GM18870 (cell line): ENCODE data around the gene TMEM119.

Experiments
- ATAC-seq: cut with Tn5 transposase; IDR thresholded peaks from one replicate; pipeline ENCODE4 v1.9.1; 2021; ENCODE audit warnings: moderate library complexity; ENCODE audit not compliant: unreplicated experiment

Gene TMEM119

DNA sequence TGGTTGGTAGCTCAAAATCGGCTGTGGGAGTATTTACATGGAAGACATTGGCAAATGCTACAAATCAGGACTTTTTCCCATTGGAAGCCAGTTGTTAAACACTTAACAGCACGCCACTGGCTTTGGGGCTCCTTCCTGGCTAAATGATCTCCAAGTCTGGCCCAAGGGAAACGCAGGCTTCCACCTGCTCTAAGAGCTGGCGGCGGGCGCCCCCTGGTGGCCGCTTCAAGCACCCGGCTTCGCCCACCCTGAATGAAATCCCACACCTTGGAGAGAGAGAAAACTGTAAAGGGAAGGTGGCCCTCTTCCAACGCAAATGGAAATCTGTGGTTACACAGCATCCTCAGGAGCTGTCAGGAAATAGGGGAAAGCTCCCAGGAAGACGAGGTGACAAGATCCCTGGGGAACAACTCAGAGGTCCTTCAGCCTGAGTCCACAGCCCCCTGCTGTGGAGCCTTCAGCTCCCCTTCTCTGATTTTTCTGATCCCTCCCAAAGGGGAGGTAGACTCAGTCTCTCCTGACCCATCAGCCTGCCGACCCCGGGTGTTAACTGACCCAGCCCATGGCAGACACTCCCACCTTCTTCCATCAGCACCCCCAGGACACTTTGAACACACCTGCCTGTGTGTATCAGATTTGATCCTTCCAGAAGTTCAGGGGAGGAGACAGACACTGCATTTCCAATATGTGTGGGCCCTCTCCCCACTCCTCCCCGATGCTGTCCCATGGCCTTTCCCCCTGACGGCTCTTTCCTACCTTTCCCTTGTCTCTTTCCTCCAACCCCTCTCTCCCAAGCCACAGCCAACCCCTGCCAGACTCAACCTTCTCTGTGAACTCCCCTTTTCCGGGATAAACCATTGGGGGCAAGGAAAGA is 20.4 kb upstream of the TMEM119 start:
- no peak for ATAC-seq

DNA sequence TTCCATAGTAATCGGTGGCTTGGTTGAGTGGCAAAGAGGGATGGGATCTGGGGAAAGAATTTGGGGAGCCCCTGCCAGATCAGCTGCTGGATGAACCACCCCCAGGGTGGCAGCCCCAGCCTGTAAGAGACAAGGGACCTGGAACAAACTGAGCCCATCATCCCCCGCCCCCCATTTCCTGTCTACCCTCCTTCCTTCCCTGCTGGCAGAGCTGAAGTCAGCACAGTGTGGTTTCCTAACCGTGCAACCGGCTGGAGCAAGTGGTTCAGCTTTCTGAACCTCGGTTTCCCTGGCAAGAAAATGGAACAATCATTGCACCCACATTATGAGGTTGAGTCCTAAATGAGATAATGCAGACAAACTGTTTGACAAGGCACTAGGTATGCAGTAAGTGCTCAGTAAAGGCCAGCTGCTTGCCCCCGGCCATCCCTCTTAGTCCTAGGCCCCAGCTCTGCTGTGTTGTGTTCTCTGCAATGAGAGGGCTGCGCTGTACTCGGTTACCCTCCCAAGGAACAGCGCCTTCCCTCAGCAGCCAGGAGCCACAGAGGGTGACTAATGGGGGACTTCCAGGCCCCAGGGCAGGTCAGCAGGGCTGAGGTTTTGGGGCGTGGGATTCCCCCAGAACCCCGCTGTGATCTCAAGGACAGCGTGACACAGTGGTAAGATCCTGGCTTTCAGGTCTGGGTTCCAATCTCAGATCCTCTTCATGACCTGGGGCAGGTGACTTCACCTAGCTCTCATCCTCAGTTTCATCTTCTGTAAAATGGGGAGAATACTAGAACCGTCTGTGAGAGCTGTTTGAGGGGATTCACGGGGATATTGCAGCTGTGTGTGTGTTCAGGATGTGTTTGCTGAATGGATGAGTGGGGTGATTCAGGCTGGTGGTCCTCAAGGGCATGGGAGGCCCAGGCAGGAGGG is 19.3 kb upstream of the TMEM119 start:
- peak; percentile 75 for ATAC-seq

DNA sequence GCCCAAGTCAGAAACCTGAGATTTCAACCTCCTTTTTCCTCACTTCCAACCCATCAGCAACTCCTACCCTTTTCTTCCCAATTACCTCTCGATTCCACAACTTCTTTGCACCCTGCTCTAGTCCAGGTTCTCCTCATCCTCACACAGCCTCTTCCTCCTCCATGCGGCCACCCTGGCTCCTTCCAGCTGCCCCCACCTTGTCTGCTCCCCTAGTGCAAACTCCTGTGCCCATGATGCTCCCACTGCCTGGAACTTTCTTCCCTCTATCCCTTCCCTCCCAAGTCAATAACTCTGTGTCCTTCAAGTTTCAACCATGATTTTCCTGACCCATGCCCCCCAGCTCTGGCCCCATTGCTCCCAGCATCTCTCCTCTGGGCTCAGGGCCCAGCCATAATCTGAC is 18.5 kb upstream of the TMEM119 start:
- no peak for ATAC-seq

DNA sequence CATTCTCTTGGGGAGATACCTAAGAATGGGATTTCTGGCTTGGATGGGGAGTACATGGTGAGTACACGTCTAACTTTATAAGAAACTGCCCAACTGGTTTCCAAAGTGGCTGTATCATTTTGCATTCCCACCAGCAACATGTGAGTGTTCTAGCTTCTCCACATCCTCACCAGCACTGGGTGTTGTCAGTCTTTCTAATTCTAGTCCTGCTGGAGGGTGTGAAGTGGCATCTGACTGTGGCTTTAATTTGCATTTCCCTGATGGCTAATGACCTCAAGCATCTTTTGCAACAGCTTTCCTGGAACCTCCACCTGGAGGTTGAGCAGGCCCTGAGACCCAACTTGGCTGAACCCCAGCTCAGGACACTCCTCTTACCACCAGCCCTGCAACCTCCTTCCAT is 18.0 kb upstream of the TMEM119 start:
- no peak for ATAC-seq

DNA sequence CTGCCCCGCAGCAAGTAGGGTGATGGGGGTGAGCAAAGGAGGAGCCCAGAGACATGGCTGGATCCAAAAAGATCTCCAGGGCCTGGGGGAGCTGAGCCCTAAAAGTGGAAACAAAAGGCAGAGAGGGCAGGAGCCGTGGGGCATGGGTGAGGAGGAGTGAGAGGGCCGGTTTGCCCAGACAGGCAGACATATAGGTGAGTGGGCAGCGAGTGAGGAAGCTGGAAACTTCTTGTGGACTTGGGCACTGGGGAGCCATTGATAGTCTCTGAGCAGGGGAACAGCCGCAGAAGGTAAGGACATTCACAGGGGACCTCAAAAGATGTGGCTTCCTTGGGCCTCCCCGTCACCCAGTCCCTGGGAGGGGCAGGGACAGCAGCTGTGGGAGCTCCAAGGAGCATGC is 16.8 kb upstream of the TMEM119 start:
- no peak for ATAC-seq

DNA sequence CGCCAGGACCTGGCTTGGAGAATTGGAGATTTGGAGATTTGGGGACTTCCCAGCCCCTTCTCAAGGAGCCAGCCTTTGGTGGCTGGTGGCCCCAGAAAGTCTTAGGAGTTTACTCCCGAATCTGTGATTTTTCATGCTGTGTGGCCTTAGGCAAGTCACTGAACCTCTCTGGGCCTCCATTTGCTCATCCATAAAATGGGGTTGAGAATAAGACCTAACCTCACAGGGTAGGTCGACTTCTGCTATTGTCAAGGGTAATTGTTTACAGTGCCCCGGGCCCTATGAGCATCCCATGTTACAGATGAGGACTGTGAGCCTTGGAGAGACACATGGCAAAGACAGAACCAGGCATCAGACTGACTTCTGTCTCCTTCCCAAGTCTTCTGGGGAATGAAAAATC is 16.2 kb upstream of the TMEM119 start:
- ATAC-seq: no peak

DNA sequence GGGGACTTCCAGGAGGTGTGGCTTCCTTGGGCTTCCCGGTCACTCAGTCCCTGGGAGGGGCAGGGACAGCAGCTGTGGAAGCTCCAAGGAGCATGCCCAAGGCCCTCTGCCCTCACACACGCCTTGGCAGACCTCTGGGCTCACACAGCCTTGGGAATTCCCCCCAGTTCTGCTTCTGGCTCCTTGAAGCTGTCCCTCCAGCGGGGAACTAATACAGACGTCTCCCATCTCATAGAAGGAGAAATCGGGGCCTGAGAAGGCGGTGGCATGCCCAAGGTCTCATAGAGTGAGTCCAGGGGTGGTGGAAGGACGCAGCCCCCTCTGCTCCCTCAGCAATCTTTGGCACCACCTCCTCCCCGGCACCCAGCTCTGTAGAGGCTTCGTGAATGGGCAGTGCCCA is 15.7 kb upstream of the TMEM119 start:
- ATAC-seq: no peak

DNA sequence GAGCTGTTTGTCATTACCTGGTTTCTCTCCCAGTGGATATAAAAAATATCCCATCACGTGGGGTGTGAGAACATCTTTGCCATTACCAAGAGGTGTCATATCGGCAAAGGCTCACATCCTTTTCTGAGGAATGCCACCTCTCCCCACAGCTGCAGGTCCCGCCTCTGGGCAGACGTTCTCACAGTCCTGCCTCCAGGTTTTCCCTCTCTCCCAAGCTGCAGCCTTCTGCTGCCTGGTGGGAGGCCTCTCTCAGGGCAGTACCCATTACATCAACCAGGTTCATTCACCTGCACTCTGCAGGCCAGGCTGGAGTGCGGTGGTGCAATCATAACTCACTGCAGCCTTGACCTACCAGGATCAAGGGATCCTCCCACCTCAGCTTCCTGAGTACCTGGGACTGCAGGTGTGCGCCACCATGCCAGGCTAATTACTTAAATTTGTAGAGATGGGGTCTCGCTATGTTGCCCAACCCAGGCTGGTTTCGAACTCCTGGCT is 15.0 kb upstream of the TMEM119 start:
- no peak for ATAC-seq

DNA sequence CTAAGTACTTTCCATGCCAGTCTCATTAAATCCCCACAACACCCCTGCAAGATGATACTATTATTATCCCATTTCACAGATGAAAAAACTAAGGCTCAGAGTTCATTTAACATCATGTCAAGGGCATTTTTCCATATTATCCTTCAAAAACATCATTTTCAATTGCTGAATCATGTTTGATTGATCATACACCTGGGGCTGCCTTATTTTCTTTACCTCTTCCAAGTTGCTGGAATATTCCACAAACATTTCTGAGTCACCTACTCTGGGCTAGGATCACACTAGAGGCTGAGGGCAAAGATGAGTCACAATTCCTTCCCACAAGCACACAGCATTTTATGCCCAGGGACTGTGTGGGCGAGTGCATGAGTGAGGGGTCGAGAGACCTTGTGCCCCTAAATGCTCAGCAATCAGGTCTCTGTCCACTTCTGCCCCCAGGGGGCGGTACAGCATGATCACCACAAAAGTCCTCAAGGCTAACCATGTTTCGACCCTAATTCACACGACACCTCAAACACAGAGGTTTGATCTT is 14.1 kb upstream of the TMEM119 start:
- ATAC-seq: no peak

DNA sequence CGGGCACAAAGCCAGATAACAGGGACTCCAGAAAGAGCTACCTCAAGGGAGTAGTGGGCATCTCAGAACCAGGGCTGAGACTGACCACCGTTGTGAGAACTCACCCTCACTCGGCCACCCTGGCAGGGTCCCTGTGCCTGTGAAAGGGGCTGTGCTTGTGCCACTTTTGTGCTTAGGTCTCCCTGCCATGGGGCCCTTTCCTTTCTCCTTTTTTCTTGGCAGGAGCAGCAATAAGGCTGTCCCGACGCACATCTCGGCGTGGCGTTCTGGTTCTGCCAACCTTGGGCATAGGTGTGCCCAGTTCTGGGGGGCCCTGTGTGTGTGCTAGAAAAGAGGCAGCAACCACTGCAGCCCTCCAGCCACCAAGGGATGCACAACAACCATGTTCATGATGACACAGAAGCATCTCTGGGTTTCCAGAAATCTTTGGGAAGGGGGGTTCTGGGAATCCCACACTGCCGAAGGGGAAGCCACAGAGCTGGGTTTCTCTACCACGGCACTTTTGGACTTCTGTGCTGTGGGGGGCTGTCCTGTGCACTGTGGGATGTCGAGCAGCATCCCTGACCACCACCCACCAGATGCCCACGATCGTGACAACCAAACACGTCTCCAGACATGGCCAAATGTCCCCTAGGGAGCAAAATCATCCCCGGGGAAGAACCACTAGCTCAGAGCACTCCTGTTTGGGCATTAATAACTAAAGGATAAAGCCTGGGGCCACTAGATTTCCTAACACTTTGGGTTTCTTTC is 13.1 kb upstream of the TMEM119 start:
- ATAC-seq: no peak

DNA sequence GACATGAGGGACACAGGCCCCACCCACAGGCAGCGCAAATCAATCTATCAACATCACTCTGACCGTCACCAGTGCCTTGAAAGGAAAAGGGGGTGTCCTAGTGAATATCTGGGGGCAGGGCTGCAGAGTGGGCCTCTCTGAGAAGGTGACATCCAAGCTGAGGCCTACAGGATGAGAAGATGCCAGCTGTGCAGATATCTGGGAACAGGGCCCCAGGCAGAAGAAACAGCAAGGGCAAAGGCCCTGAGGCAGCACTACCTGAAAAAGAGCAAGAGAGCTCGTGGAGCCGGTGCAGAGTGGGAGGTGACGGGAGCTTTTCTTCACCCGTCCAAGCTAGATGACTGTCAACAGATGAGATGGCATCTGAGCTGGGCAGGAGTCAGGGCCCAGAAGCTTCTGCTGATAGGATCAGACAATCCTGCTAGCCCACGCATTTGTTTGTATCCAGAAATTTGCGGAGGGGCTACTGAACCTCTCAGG is 12.5 kb upstream of the TMEM119 start:
- no peak for ATAC-seq

DNA sequence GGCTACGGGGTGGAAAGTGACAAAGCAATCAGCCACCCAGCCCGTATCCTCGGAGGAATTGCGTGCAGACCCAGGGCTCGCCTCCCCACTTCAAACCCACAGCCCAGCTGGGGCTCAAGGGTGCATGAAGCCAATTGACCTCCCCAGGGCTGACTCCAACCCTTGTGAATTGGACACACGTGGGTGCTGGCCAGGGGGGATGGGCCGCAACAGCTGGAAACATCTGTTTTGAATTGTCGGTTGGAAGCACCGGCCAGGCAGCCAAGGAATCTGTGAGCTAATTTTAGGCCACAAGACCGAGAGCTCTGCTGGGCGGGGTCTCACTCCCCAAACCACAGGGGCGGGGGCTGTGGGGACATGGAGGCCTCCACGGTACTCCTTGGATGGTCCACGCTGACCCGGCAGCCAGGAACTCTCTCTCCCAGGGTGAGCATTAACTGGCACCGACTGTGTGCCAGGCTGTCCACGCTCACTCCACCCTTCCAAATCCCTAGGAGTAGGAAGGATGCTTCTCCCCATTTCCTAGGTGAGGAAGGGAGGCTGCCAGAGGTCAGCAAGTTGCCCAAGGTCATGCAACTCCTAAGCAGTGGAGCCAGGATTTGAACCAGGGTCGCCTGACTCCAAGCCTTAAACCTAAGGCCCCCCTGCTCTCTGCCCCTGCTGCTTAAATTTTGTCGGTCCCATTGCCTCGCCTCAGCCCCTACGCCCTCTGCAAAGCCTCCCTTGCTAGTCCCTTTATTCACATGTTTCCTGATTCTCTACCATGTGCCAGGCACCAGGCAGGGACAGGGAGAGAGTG is 11.9 kb upstream of the TMEM119 start:
- ATAC-seq: no peak

DNA sequence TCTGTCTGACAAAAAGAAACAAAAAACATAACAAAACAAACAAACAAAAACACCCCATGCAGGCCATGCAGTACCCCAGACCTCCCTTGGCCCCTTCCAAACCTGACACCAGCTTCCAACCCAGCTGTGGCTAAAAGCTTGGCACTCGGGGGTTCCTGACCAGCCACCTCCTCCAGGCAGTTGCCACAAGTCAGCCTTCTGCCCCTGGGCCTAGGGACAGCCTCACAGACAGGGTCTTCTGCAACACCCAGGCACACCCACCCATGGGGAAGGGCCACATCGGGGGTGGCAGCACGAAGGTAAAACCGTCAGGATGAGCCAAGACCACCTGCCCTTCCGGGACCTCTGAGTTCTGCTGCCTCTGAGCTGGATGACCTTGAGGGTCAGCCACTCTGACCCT is 10.7 kb upstream of the TMEM119 start:
- no peak for ATAC-seq

DNA sequence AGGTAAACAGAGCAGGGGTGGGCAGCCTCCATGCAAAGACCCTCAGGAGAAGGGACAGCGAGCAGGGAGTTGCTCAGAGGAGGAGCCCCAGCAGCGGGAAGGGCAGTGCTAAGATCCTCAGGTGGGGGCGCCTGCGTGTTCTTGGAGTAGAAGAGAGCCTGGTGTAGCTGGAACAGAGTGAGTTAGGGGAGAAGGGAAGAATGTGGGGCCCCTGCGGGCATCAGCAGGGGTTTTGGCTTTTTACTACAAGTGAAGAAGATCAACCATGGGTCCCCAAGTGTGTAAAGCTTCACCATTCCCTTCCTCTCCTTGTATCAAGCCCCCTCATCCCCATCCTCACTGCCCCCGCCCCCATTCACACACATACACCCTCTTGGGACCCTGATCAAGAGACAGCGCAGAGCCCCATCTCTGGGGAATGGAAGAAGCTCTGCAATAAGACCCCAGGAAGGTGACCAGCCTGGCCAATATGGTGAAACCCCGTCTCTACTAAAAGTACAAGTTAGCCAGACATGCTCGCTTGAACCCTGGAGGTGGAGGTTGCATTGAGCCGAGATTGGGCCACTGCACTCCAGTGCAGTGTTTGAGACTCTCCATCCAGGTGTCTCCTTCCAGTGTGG is 10.2 kb upstream of the TMEM119 start:
- ATAC-seq: no peak

DNA sequence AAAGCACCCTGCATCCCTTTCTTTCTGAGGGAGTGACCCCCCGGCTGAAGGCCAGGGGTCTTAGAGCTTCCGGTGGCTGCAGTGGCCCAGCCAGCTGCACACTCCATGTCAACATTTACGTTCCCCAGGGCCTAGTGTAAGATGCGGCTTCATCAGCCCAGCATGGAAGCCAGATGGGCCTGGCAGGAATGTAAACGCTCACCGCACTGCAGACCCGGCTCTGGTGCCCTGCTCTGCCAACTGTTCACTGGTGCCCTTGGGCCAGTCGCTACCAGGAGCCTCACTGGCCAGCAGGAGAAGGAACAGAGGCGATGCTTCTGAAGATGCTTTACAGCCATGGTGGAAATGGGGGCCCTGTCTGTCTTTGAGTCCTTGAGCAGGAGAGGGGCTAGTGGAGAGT is 8.6 kb upstream of the TMEM119 start:
- no peak for ATAC-seq

DNA sequence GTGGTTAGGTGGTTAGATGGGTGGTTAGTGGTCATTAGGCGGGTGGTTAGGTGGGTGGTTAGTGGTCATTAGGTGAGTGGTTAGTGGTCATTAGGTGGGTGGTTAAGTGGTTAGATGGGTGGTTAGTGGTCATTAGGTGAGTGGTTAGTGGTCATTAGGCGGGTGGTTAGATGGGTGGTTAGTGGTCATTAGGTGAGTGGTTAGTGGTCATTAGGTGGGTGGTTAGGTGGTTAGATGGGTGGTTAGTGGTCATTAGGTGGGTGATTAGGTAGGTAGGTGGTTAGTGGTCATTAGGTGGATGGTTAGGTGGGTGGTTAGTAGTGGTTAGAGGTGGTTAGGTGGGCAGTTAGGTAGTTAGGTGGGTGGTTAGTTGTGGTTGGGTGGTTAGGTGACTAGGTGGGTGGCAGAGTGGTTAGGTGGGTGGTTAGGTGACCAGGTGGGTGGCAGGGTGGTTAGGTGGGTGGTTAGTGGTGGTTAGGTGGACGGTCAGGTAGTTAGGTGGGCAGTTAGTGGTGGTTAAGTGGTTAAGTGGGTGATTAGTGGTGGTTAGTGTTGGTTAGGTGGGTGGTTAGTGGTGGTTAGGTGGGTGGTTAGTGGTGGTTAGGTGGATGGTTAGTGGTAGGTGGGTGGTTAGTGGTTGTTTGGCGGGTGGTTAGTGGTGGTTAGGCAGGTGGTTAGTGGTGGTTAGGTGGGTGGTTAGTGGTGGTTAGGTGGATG is 8.0 kb upstream of the TMEM119 start:
- no peak for ATAC-seq

DNA sequence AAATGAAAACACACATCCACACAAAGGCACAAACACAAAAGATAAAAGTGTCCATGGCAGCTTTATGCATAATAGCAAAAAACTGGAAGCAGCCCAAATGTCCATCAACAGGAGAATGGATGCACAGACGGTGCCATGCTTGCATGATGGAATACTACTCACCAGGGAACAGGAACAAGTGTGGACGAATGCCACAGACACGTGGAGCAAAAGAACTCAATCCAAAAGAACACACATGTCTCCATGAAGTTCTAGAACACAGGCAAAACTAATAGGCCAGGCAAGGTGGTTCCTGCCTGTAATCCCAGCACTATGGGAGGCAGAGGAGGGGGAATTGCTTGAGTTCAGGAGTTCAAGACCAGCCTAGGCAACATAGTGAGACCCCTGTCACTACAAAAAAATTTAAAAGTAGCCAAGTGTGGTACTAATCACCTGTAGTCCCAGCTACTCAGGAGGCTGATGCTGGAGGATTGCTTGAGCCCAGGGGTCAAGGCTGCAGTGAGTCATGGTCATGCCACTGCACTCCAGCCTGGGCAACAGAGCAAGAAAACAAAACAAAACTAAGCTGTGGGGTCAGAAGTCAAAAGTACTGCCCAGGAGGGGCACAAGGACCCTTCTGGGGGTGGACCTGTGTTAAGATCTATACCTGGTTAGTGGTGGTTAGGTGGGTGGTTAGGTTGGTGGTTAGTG is 7.3 kb upstream of the TMEM119 start:
- ATAC-seq: no peak

DNA sequence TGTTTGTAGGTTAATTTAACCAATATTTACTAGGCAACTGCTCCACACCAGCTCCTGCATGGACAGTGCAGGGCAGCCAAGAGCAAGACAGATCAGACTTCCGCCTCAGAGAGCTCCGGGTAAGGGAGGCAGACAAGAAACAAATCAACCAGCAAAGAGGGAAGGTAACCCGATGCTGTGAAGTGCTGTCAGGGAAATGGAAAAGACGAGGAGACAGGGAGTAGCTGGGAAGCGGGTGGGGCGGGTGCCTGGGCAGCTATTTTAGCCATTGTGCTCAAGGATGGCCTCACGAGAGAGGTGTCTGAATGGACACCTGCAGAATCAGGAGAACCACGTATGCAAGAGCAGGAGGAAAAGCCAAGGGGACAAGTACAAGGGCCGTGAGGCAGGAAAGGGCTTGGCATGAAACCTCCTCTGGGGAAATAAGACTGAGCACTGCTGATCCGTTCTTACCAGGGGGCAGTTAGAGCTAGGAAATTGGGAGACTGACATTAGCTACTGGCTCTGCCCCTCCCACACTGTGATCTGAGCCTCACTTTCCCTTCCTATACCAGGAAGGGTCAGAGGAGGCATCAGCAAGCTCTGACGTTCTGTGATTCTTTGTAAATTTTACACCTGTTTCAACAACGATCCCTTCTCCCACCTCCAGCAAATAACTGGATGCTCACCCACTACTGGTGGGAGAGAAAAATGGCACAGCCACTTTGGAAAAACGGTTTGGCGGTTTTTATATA is 6.5 kb upstream of the TMEM119 start:
- no peak for ATAC-seq
